ENCODE measurements around the gene CCK.

The CCK gene

GRCh38 chr3:42226470-42227425, 39.2 kb downstream of the CCK start:
- DNase-seq (ENCODE audit: low spot score): peak; percentile 15
- FAIRE-seq: no peak

- DNase-seq (ENCODE audit: low spot score) (no peak), FAIRE-seq (no peak)
Observed at GRCh38 chr3:42225486-42226363, 40.3 kb downstream of the CCK start.

GRCh38 chr3:42224658-42225421, 41.1 kb downstream of the CCK start:
- no peak for FAIRE-seq
- no peak for DNase-seq (ENCODE audit: low spot score)

GRCh38 chr3:42224178-42224577, 41.8 kb downstream of the CCK start:
- DNase-seq (ENCODE audit: low spot score): no peak
- no peak for FAIRE-seq

- FAIRE-seq (no peak), DNase-seq (ENCODE audit: low spot score) (no peak)
Observed at GRCh38 chr3:42222942-42223693, 42.9 kb downstream of the CCK start.

- FAIRE-seq (no peak), DNase-seq (ENCODE audit: low spot score) (no peak)
Observed at GRCh38 chr3:42220436-42221121, 45.4 kb downstream of the CCK start.

GRCh38 chr3:42216931-42217333, 49.1 kb downstream of the CCK start:
- DNase-seq (ENCODE audit: low spot score) (peak; percentile 31), FAIRE-seq (no peak)

- FAIRE-seq: no peak
- DNase-seq (ENCODE audit: low spot score): no peak
Observed at GRCh38 chr3:42216302-42216701, 49.7 kb downstream of the CCK start.

- DNase-seq (ENCODE audit: low spot score): no peak
Observed at GRCh38 chr3:42214565-42215283, 51.3 kb downstream of the CCK start.

GRCh38 chr3:42214064-42214463, 51.9 kb downstream of the CCK start:
- no peak for FAIRE-seq
- no peak for DNase-seq (ENCODE audit: low spot score)

More at GRCh38 chr3:42214565-42215283, 51.3 kb downstream of the CCK start:
- no peak for FAIRE-seq

- no peak for FAIRE-seq
Observed at GRCh38 chr3:42213417-42213816, 52.6 kb downstream of the CCK start.

GRCh38 chr3:42210726-42211125, 55.3 kb downstream of the CCK start:
- no peak for FAIRE-seq
- no peak for DNase-seq (ENCODE audit: low spot score)

More at GRCh38 chr3:42213417-42213816, 52.6 kb downstream of the CCK start:
- DNase-seq (ENCODE audit: low spot score): no peak

- FAIRE-seq (no peak), DNase-seq (ENCODE audit: low spot score) (no peak)
Observed at GRCh38 chr3:42209917-42210316, 56.1 kb downstream of the CCK start.

Data from urothelium cell line (cell line).